ENCODE measurements around the gene TMPRSS11D.

Gene TMPRSS11D

DNA sequence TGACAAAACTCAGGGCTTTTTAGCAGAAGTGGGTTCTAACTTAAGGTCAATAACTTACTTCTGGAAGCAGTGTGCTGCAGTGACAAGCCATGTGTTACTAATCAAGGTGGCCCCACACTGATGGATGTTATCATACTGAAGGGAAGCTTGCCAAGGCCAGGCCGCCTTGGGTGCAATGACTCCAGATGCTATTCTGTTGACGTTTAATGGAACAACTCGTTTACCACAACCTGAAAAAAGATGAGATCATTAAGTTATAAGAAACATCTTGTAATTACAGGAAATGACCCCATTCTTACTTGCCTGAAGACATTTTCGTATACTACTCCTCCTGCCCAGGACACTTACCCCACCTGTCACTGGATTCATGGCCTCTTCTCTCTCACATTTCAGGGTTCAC, 38.9 kb upstream of the TMPRSS11D start:
- DNase-seq (ENCODE audit: low read depth): peak; percentile 77
- TF ChIP-seq, protein P1, sequence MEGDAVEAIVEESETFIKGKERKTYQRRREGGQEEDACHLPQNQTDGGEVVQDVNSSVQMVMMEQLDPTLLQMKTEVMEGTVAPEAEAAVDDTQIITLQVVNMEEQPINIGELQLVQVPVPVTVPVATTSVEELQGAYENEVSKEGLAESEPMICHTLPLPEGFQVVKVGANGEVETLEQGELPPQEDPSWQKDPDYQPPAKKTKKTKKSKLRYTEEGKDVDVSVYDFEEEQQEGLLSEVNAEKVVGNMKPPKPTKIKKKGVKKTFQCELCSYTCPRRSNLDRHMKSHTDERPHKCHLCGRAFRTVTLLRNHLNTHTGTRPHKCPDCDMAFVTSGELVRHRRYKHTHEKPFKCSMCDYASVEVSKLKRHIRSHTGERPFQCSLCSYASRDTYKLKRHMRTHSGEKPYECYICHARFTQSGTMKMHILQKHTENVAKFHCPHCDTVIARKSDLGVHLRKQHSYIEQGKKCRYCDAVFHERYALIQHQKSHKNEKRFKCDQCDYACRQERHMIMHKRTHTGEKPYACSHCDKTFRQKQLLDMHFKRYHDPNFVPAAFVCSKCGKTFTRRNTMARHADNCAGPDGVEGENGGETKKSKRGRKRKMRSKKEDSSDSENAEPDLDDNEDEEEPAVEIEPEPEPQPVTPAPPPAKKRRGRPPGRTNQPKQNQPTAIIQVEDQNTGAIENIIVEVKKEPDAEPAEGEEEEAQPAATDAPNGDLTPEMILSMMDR (IDR thresholded peaks at IDR 0.05; ENCODE audit: insufficient read depth, low read depth, low read length, missing control alignments): no peak
- H3K4me3 ChIP-seq (ENCODE audit: low read length): no peak overlapping the region

DNA sequence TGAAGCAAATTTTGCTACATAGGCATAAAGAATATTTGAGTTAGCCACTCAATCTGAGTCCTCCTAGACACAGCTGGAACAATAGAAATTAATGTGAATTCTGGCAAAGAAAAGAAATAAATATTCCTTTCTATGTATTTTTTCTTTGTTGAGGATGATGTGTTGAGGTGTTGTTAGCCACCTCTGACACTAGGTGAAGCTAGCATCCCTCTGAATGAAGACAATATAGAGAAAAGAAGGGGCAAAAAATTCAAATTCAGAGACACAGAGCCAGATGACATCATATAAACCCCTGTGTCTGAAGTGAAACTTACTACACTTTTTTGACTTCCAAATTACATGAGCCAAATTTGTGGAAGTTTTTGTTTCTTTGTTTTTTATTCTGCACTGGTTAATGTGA, 34.6 kb upstream of the TMPRSS11D start:
- no peak overlapping the region for H3K4me3 ChIP-seq (ENCODE audit: low read length)
- TF ChIP-seq, protein P1 (IDR thresholded peaks at IDR 0.05; ENCODE audit: insufficient read depth, low read depth, low read length, missing control alignments): peak; percentile 89
- peak; percentile 37 for DNase-seq (ENCODE audit: low read depth)

DNA sequence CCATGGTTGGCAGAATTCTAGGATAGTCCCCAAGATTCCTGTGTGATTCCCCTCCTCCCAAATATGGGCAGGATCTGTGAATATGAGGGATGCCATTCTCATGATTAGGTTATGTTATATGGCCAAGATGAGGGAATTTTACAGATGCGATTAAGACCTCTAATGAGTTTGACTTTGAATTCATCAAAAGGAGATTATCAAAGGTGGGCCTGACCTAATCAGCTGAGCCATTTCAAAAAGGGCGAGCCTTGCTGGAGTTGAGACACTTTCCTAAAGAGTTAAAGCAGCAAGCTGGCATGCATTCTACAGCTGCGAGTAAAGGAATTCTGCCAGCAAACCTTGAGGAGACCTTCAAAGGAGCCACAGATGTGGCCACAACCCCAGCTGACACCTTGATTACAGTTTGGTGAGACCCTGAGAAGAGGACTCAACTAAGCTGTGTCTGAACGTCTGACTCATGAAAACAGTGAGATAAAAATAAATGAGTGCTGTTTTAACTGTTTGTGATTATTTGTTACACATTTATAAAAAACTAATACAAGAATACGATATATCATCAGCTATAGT, 31.7 kb upstream of the TMPRSS11D start:
- TF ChIP-seq, protein P1 (IDR thresholded peaks at IDR 0.05; ENCODE audit: insufficient read depth, low read depth, low read length, missing control alignments): no peak
- no peak for DNase-seq (ENCODE audit: low read depth)

DNA sequence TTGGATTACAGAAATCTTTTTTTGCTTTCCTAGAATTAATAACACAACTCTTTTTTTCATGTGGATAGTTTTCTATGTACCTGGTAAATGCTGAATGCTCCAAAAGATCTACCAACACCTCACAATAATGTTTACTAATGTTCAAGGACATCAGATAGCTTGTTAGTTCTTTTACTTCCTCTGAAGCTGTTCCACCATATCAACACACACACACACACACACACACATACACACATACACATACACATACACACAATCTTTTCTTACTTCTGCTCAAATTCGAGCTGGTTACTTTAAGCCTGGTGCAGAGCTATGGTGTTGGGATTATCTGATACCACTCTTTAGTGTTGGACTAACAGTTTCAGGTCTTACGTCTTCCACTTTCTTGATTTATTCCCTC, 28.3 kb upstream of the TMPRSS11D start:
- TF ChIP-seq, protein P1 (IDR thresholded peaks at IDR 0.05; ENCODE audit: insufficient read depth, low read depth, low read length, missing control alignments): no peak
- DNase-seq (ENCODE audit: low read depth): no peak
- H3K4me3 ChIP-seq (ENCODE audit: low read length): no peak overlapping the region

More for the DNA sequence above, 31.7 kb upstream of the TMPRSS11D start:
- no peak overlapping the region for H3K4me3 ChIP-seq (ENCODE audit: low read length)

DNA sequence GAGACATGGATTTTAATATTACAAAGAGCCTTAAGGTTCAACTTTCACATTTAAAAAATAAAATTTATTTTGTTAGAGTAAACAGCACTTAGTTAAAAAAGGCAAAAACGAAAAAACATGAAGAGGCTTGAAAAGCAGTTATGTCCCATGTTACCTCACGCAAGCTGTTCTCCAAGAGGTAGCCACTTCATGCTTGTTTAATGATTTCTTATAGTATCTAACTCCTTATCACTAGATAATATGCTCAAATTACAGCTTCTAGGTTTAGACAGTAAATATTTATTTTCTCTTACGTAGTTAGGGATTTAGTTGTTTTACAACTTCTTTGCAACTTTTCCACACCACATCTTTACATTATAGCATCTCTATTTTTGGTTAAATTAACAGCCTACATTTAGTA, 27.8 kb upstream of the TMPRSS11D start:
- DNase-seq (ENCODE audit: low read depth): no peak
- TF ChIP-seq, protein P1 (IDR thresholded peaks at IDR 0.05; ENCODE audit: insufficient read depth, low read depth, low read length, missing control alignments): no peak
- no peak overlapping the region for H3K4me3 ChIP-seq (ENCODE audit: low read length)

DNA sequence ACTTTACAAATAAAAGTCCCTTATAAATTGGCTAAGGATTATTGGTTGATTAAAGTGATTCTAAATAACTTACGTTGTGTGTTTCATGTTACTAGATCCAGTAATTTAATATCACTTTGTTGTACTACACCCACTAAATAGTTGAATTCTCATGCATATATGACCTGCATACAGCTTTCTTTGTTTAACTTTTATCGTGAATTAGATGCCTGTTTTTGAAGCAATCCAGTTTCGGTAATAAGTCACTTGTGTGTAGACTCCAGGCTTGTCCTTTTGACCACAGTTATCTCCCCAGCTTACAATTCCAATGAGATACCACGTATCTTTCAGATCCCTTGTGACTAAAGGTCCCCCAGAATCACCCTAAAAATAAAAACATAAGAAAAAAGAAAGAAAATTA, 27.3 kb upstream of the TMPRSS11D start:
- TF ChIP-seq, protein P1 (IDR thresholded peaks at IDR 0.05; ENCODE audit: insufficient read depth, low read depth, low read length, missing control alignments): no peak
- no peak overlapping the region for H3K4me3 ChIP-seq (ENCODE audit: low read length)
- no peak for DNase-seq (ENCODE audit: low read depth)

DNA sequence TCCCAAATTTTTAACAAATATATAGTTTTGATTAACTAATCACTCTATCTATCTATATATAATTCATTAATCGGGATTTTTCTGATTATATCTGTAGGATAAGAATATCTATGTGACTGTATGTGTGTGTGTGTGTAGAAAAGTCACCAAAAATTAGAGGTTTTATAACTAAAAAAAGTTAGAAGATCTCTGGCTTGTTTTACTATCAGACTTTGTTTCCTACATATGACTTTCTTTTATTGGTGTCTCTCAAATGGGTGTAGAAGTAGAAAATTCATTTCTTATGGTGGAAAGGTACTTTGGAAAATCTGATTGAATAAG, 26.7 kb upstream of the TMPRSS11D start:
- no peak for DNase-seq (ENCODE audit: low read depth)
- TF ChIP-seq, protein P1 (IDR thresholded peaks at IDR 0.05; ENCODE audit: insufficient read depth, low read depth, low read length, missing control alignments): no peak
- no peak overlapping the region for H3K4me3 ChIP-seq (ENCODE audit: low read length)

All from epithelial cell of esophagus (primary cell).